HepG2 (cell line): ENCODE data around the gene CBX2. TPM values are rescaled to one million over a fixed set of nuclear protein-coding genes. Genes with fewer than 3 reads are reported as not detected.
A peak's percentile ranks its signal among the peaks of the same experiment; 100 is the strongest.

ENCODE experiments used
- ASH2L ChIP-seq: fragments of 300-600, 200-600 bp; sonication (generic); IDR thresholded peaks from 2 replicates; pipeline ENCODE4 v1.7.0; 2017; ENCODE audit warnings: low read depth, mild to moderate bottlenecking, moderate library complexity, mixed read lengths, low read length; ENCODE audit not compliant: insufficient read length
- EZH2 ChIP-seq: conservative IDR thresholded peaks from 2 replicates; pipeline ENCODE4 v1.6.1; 2012; ENCODE audit warnings: mild to moderate bottlenecking, low read depth, low read length, moderate library complexity
- FOXO4 ChIP-seq: sonication (generic); formaldehyde crosslinking; conservative IDR thresholded peaks from 2 replicates; pipeline ENCODE4 v1.8.1; 2023; ENCODE audit warnings: missing genetic modification reagents
- HBP1 ChIP-seq: IDR thresholded peaks from 2 replicates; pipeline ENCODE4 v1.6.1; 2016; ENCODE audit warnings: low read depth, control low read depth
- HMGA1 ChIP-seq: sonication (generic); formaldehyde crosslinking; conservative IDR thresholded peaks from 2 replicates; pipeline ENCODE4 v1.4.0; 2020; ENCODE audit warnings: missing genetic modification reagents
- KLF15 ChIP-seq: sonication (generic); formaldehyde crosslinking; IDR thresholded peaks from 2 replicates; pipeline ENCODE4 v1.8.1; 2023; ENCODE audit warnings: borderline replicate concordance, mild to moderate bottlenecking, inconsistent platforms, missing genetic modification reagents, mixed read lengths
- NRL ChIP-seq: sonication (generic); formaldehyde crosslinking; IDR thresholded peaks from 2 replicates; pipeline ENCODE4 v1.5.0; 2020; ENCODE audit warnings: missing genetic modification reagents, mild to moderate bottlenecking, moderate library complexity, borderline replicate concordance
- SRY ChIP-seq: sonication (generic); formaldehyde crosslinking; IDR thresholded peaks from 2 replicates; pipeline ENCODE4 v1.8.0; 2022; ENCODE audit warnings: mild to moderate bottlenecking, missing genetic modification reagents
- TBX2 ChIP-seq: sonication (generic); formaldehyde crosslinking; IDR thresholded peaks from 2 replicates; pipeline ENCODE4 v1.5.0; 2020; ENCODE audit warnings: missing genetic modification reagents, mild to moderate bottlenecking, borderline replicate concordance
- TEAD3 ChIP-seq: optimal IDR thresholded peaks from 2 replicates; pipeline ENCODE3; 2016; ENCODE audit warnings: borderline replicate concordance
- ZBTB42 ChIP-seq: sonication (generic); formaldehyde crosslinking; IDR thresholded peaks from 2 replicates; pipeline ENCODE4 v1.5.0; 2020; ENCODE audit warnings: mild to moderate bottlenecking, missing genetic modification reagents
- ZNF17 ChIP-seq: sonication (generic); formaldehyde crosslinking; IDR thresholded peaks from 2 replicates; pipeline ENCODE4 v1.5.0; 2020; ENCODE audit warnings: mild to moderate bottlenecking, missing genetic modification reagents
- ZNF512 ChIP-seq: sonication (generic); formaldehyde crosslinking; IDR thresholded peaks from 2 replicates; pipeline ENCODE4 v1.4.0; 2020; ENCODE audit warnings: mild to moderate bottlenecking, missing genetic modification reagents
- ZNF530 ChIP-seq: sonication (generic); formaldehyde crosslinking; IDR thresholded peaks from 2 replicates; pipeline ENCODE4 v1.5.0; 2020; ENCODE audit warnings: low read depth, mild to moderate bottlenecking, missing genetic modification reagents
- ZNF615 ChIP-seq: sonication (generic); formaldehyde crosslinking; IDR thresholded peaks from 2 replicates; pipeline ENCODE4 v1.5.0; 2020; ENCODE audit warnings: mild to moderate bottlenecking, missing genetic modification reagents, borderline replicate concordance
- ZNF670 ChIP-seq: sonication (generic); formaldehyde crosslinking; IDR thresholded peaks from 2 replicates; pipeline ENCODE4 v1.8.0; 2022; ENCODE audit warnings: mild to moderate bottlenecking, missing genetic modification reagents, borderline replicate concordance
- polyA plus RNA-seq, 8 experiments: library from polyadenylated mRNA; depleted of rRNA in 3 of 8; stranded (reverse) in 7 of 8; unstranded in 1 of 8; fragments of >200 nt; fragmentation: Illumina TruSeq in 4 of 8; extraction: Trizol in 4 of 8; gene quantifications; 2 replicates each; pipeline versions ENCODE4 v1.2.1 to v1.2.3, GENCODE V29; 2011 to 2016; ENCODE audit warnings: low read depth in 4 of 8, missing spikeins in 1 of 8, mixed read lengths in 1 of 8; ENCODE audit not compliant: insufficient read depth in 1 of 8
- total RNA-seq, 5 experiments: library from RNA; depleted of rRNA; stranded (reverse); fragments of >200 nt; fragmentation: Illumina TruSeq; extraction: Trizol; gene quantifications; 2 replicates each; pipeline ENCODE4 v1.2.3, GENCODE V29; 2016; ENCODE audit warnings: low read depth in 1 of 5
- TF ChIP-seq, protein P1 (sequence below): sonication (generic); formaldehyde crosslinking; IDR thresholded peaks from 2 replicates; pipeline ENCODE4 v1.5.0; 2020; ENCODE audit warnings: missing genetic modification reagents
- TF ChIP-seq, protein P2 (sequence below): sonication (generic); formaldehyde crosslinking; IDR thresholded peaks from 2 replicates; pipeline ENCODE4 v1.4.0; 2020; ENCODE audit warnings: low read depth, mild to moderate bottlenecking, missing genetic modification reagents
- TF ChIP-seq, protein P3 (sequence below): sonication (generic); formaldehyde crosslinking; conservative IDR thresholded peaks from 2 replicates; pipeline ENCODE4 v1.4.0; 2020; ENCODE audit warnings: missing genetic modification reagents

CBX2 gene
- total and polyA plus RNA-seq, 2 of the 13 experiments (the other 11 are each of a cell fraction or from before 2014, with no cell fraction given), result 14.5 to 31.1 TPM

GRCh38 chr17:79818026-79818758 is 40.2 kb downstream of the CBX2 start (continued):
- no peak for TF ChIP-seq FOXO4 (CRISPR knock-in tag)
- TF ChIP-seq KLF15, result no peak
- TF ChIP-seq, protein P1, sequence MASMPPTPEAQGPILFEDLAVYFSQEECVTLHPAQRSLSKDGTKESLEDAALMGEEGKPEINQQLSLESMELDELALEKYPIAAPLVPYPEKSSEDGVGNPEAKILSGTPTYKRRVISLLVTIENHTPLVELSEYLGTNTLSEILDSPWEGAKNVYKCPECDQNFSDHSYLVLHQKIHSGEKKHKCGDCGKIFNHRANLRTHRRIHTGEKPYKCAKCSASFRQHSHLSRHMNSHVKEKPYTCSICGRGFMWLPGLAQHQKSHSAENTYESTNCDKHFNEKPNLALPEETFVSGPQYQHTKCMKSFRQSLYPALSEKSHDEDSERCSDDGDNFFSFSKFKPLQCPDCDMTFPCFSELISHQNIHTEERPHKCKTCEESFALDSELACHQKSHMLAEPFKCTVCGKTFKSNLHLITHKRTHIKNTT (CRISPR knock-in tag), result no peak
- TF ChIP-seq HBP1, result no peak; the same call in 1 of the 2 replicates
- TF ChIP-seq TEAD3, result peak; percentile 58
- no peak for TF ChIP-seq HMGA1 (CRISPR knock-in tag)
- peak; percentile 51; the same call in 1 of the 2 replicates for TF ChIP-seq SRY (CRISPR knock-in tag)
- TF ChIP-seq ZNF512, result no peak
- TF ChIP-seq NRL, result 0 out of 2 replicates have a peak, but pooled peaks have one; percentile 26
- TF ChIP-seq, protein P2, sequence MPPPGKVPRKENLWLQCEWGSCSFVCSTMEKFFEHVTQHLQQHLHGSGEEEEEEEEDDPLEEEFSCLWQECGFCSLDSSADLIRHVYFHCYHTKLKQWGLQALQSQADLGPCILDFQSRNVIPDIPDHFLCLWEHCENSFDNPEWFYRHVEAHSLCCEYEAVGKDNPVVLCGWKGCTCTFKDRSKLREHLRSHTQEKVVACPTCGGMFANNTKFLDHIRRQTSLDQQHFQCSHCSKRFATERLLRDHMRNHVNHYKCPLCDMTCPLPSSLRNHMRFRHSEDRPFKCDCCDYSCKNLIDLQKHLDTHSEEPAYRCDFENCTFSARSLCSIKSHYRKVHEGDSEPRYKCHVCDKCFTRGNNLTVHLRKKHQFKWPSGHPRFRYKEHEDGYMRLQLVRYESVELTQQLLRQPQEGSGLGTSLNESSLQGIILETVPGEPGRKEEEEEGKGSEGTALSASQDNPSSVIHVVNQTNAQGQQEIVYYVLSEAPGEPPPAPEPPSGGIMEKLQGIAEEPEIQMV (CRISPR knock-in tag), result peak; percentile 68; the same call in 1 of the 2 replicates
- no peak for TF ChIP-seq ZNF670 (CRISPR knock-in tag)
- no peak for TF ChIP-seq ZNF17
- no peak for TF ChIP-seq ZNF530 (CRISPR knock-in tag)
- no peak for TF ChIP-seq ZNF615 (CRISPR knock-in tag)
- TF ChIP-seq ASH2L, result no peak
- TF ChIP-seq ZBTB42 (CRISPR knock-in tag), result peak; percentile 70; the same call in 1 of the 2 replicates
- TF ChIP-seq TBX2 (CRISPR knock-in tag), result peak; percentile 26; the same call in 1 of the 2 replicates
- TF ChIP-seq EZH2, result no peak
- TF ChIP-seq, protein P3, sequence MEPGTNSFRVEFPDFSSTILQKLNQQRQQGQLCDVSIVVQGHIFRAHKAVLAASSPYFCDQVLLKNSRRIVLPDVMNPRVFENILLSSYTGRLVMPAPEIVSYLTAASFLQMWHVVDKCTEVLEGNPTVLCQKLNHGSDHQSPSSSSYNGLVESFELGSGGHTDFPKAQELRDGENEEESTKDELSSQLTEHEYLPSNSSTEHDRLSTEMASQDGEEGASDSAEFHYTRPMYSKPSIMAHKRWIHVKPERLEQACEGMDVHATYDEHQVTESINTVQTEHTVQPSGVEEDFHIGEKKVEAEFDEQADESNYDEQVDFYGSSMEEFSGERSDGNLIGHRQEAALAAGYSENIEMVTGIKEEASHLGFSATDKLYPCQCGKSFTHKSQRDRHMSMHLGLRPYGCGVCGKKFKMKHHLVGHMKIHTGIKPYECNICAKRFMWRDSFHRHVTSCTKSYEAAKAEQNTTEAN, result 0 out of 2 replicates have a peak, but pooled peaks have one; percentile 31
